Prostate gland (tissue), 2 donors: Measurements from ENCODE around the gene SLC34A1.

ENCODE experiments used
- CTCF ChIP-seq, 4 experiments: fragments of 200-600 bp in 2 of 4; fragments of 450-650 bp in 2 of 4; sonication (generic) in 2 of 4; IDR thresholded peaks; 1 replicate in 3 of 4; 2 replicates in 1 of 4; pipeline ENCODE4 v1.5.1; 2016 to 2019; ENCODE audit warnings: antibody characterized with exemption in 4 of 4, mild to moderate bottlenecking in 2 of 4, moderate library complexity in 2 of 4
- POLR2A ChIP-seq: fragments of 450-650 bp; IDR thresholded peaks from one replicate; pipeline ENCODE4 v1.6.1; 2016; ENCODE audit warnings: antibody characterized with exemption, mild to moderate bottlenecking
- POLR2AphosphoS5 ChIP-seq: sonication (generic); formaldehyde crosslinking; IDR thresholded peaks from one replicate; pipeline ENCODE4 v1.6.1; 2017; ENCODE audit warnings: antibody characterized with exemption

- TF ChIP-seq POLR2A (no peak), CTCF (IDR thresholded peaks at IDR 0.05) (no peak), POLR2AphosphoS5 (no peak)
These were observed 27.5 kb upstream of the SLC34A1 start for GRCh38 chr5:177356746-177357145.
